NCI-H524 (cell line): ENCODE data around the gene DHH.
A peak's percentile ranks its signal among the peaks of the same experiment; 100 is the strongest.
"Not testable (repeated sequence)": the region's sequence is repeated elsewhere in the genome, so short reads cannot be mapped to it uniquely, and the experiment has no call there.

Experiments
- DNase-seq, 2 experiments: peaks; one replicate each; lab custom pipeline; 2025; lab: John Stamatoyannopoulos, UW

DHH gene

GRCh38 chr12:49094160-49094974 is at the start of gene DHH:
DHH (minus strand) TSS chr12:49094801; CDS start chr12:49094512, 289 bp downstream.
- DNase-seq, result peak; percentile 20 to 54

DNA sequence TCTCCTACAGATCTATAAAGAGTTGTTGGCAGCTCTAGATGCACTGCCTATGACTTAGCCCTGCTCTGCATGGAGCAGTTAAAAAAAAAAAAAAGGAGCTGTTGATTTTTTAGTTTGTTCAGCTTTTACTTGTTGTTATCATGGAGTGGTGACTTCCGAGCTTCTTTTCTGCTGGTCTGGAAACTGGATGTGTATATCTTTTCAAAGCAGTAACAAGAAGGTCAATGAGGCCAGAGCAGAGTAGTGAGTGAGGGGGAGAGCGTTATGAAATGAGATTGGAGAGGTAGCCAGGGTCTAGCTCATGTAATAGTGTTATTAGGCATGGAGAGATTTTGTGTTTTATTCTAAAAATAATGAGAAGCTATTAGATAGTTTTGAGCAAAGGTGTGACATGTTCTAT is 49.8 kb upstream of the DHH start:
- DNase-seq, result no peak

- no peak for DNase-seq
Measured at GRCh38 chr12:49138999-49139398, 44.4 kb upstream of the DHH start.

- no peak for DNase-seq
Measured at GRCh38 chr12:49138587-49138986, 44.0 kb upstream of the DHH start.

DNA sequence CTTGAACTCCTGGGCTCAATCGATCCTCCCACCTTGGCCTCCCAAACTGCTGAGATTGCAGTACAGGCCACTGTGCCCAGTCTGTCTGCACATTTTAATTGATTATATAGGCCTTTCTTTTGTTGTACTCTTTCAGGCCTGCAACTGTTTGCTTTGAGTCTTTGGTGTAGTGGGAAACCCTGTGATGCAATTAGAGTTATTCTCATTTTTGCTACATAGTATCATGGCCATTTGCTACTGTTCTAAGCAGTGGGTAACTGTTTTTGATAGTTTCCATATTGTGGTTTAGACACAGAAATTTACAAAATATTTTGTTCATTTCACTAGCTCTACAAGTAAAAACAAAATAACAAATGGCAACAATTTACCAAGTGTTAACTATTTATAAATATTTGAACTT is 42.9 kb upstream of the DHH start:
- no peak for DNase-seq

GRCh38 chr12:49136997-49137396 is 42.4 kb upstream of the DHH start:
- not testable (repeated sequence) for DNase-seq

DNA sequence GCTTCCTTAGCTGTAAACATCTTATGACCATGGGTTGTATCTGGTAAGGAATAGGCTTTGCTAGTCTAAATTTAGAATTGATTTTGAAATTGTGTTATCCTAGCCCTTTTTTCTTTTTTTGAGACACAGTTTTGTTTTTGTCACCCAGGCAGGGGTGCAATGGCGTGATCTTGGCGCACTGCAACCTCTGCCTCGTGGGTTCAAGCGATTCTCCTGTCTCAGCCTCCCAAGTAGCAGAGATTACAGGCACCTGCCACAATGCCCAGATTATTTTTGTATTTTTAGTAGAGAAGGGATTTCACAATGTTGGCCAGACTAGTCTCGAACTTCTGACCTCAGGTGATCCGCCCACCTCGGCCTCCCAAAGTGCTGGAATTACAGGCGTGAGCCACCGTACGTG is 39.0 kb upstream of the DHH start:
- no peak for DNase-seq

DNA sequence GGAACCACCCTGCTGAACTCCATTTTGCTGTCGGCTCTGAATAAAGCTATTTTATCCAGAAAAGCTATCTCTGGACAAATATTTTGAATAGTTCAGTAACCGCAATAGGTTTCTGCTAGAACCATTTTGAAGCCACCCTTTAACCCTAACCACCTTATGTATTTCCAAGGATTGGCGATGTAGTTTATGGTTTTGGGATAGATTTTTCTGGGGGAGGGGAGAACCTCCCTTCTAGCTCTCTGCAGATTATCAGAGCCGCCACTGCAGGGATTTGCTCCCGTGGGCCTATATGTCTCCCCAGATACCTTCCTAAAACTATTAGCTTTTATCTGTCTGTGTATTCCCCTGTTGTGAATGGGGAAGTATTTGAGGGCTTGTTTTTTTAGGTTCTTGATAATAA is 38.4 kb upstream of the DHH start:
- peak in 1 of 2 experiments; percentile 15 for DNase-seq

DNA sequence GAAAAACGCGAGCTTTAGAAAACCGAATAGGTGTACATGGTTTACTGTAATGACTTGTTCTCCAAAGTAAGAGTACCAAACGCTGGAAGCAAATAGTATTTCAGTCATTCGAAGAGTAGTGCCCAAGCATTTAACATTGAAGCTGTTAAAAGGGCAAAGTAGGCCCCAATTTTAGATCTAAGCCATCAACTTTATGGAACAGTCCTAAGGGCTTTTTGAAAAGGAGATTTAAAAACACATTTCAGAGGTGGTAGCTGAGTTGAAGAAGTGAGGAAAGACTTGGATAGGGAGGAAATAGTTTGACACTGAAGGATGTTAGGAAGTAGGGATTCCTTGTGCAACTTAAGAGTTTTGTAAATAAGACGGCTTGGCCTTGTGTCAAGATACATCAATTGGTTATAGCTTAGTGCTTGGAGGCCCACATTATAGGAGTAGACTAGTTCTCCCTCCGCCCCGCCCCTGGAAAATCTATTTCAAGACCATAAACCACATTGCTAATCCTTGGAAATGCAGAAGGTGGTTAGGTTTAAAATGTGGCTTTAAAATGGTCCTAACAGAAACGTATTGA is 37.4 kb upstream of the DHH start:
- peak; percentile 22 to 51 for DNase-seq

GRCh38 chr12:49131051-49131893 is 36.7 kb upstream of the DHH start, which contains the start of gene TUBA1B:
TUBA1B (minus strand) TSS chr12:49131395; CDS start chr12:49131300, 95 bp downstream.
- peak; percentile 82 to 91 for DNase-seq

- DNase-seq, result peak; percentile 90 to 92
Measured at GRCh38 chr12:49130151-49131050, 35.8 kb upstream of the DHH start.

GRCh38 chr12:49129332-49130150 is 34.9 kb upstream of the DHH start:
- no peak for DNase-seq

GRCh38 chr12:49127971-49128370 is 33.4 kb upstream of the DHH start:
- not testable (repeated sequence) for DNase-seq

DNA sequence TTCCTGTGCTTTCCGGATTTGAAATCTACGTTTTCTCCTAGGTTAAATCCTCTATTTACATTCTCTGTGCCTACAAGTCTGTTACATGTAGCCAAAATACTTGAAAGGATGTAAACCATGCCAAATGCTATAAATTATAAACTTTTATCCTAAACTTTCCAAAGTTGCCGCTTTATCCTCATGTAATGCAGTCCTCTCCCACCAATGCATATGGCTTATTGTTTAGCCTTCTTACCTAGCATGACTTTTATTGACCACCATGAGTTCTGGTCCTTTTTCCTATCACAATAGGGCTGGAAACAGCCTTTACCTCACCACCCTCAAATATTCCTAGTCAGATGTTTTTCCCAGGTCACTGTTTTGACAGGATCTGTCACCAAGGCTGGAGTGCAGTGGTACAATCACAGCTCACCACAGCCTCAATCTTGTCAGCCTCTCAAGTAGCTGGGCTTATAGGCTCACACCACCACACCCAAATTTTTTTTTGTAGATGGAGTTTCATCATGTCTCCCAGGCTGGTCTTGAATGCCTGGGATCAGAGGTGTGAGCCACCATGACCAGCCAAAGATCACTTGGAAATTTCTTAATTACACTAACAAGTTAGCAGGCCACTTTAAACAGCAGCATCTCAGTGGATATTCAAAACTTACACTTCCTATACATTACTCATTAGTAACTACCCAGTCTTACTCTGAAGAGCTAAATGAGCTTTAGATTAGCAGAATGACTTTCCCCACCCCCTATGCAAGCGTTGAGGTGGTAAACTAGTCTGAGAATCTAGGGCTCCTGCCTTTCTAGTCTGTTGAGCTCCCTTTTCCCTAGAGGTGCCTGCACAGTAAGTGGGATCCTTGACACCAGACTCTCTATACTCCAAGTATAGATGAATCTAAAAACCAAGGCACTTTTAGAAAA is 32.5 kb upstream of the DHH start:
- peak in 1 of 2 experiments; percentile 42 for DNase-seq

- DNase-seq, result peak in 1 of 2 experiments; percentile 49
Measured at GRCh38 chr12:49121047-49121696, 26.6 kb upstream of the DHH start.

- no peak for DNase-seq
Measured at GRCh38 chr12:49111206-49111605, 16.6 kb upstream of the DHH start.

GRCh38 chr12:49110464-49111155 is 16.0 kb upstream of the DHH start, which contains the start of gene LMBR1L:
LMBR1L (minus strand) TSS chr12:49110847; CDS start chr12:49110555, 292 bp downstream.
- peak; percentile 96 to 98 for DNase-seq
